ENCODE results near the gene ADGRB3. TPM values are rescaled to one million over a fixed set of nuclear protein-coding genes. Genes with fewer than 3 reads are reported as not detected.
"Not testable (repeated sequence)": the region's sequence is repeated elsewhere in the genome, so short reads cannot be mapped to it uniquely, and the experiment has no call there.

Gene ADGRB3
- total RNA-seq, 1 experiment from 2014 or later, result 7.7 TPM

GRCh38 chr6:68978411-68978810 lies 343.3 kb downstream of the ADGRB3 start:
- no peaks in the 10 kb centered on the region for H3K27me3 ChIP-seq (replicated peaks; ENCODE audit: insufficient read depth, low read depth, low read length, poor library complexity)
- DNase-seq (ENCODE audit: low spot score), result no peak
- H3K4me1 ChIP-seq (ENCODE audit: insufficient read depth, low read length, poor library complexity, severe bottlenecking), result peaks cover 9% of the 10 kb centered on the region
- no TSS peak for BruUV-seq (replicated peaks)
- H3K36me3 ChIP-seq (ENCODE audit: insufficient read depth, low read length, poor library complexity, severe bottlenecking), result no peaks in the 10 kb centered on the region
- TF ChIP-seq EZH2 (IDR thresholded peaks at IDR 0.05; ENCODE audit: borderline replicate concordance, low read depth, low read length, poor library complexity, severe bottlenecking) (no peak), CTCF (conservative IDR thresholded peaks at IDR 0.05; ENCODE audit: low read depth, low read length) (no peak)
- intact Hi-C loops (cut with micrococcal nuclease; ENCODE audit: unreplicated experiment), result loop anchor here (10.0 kb wide), 1 partner anchor 746 kb away; no protein-coding TSS in a partner anchor
- ChIA-PET CTCF (interaction anchor here (0.9 kb wide), 1 partner anchor 11 kb away, joined by 5 read pairs; no protein-coding TSS in a partner anchor), POLR2A (ENCODE audit: low non-redundant PET) (no interaction called here)
- H3K9me3 ChIP-seq (ENCODE audit: low read depth, low read length, poor library complexity, severe bottlenecking), result no peaks in the 10 kb centered on the region
- H3K27ac ChIP-seq (ENCODE audit: low read depth, low read length, poor library complexity, severe bottlenecking), result no peak overlapping the region
- H3K4me3 ChIP-seq (ENCODE audit: low read depth, low read length, poor library complexity, severe bottlenecking), result no peak overlapping the region

- intact Hi-C loops (cut with micrococcal nuclease; ENCODE audit: unreplicated experiment), result loop anchor here (10.0 kb wide), 1 partner anchor 503 kb away; no protein-coding TSS in a partner anchor
- H3K27me3 ChIP-seq (replicated peaks; ENCODE audit: insufficient read depth, low read depth, low read length, poor library complexity); CTCF ChIA-PET; BruUV-seq (replicated peaks); H3K4me1 ChIP-seq (ENCODE audit: insufficient read depth, low read length, poor library complexity, severe bottlenecking); H3K36me3 ChIP-seq (ENCODE audit: insufficient read depth, low read length, poor library complexity, severe bottlenecking); H3K27ac ChIP-seq (ENCODE audit: low read depth, low read length, poor library complexity, severe bottlenecking); POLR2A ChIA-PET (ENCODE audit: low non-redundant PET); DNase-seq (ENCODE audit: low spot score); H3K4me3 ChIP-seq (ENCODE audit: low read depth, low read length, poor library complexity, severe bottlenecking); H3K9me3 ChIP-seq (ENCODE audit: low read depth, low read length, poor library complexity, severe bottlenecking): not testable (repeated sequence)
Observed at GRCh38 chr6:68981668-68982067, 346.6 kb downstream of the ADGRB3 start.

- no peaks in the 10 kb centered on the region for H3K36me3 ChIP-seq (ENCODE audit: insufficient read depth, low read length, poor library complexity, severe bottlenecking)
- intact Hi-C loops (cut with micrococcal nuclease; ENCODE audit: unreplicated experiment), result loop anchor here (10.0 kb wide), 1 partner anchor 496 kb away; no protein-coding TSS in a partner anchor
- no peaks in the 10 kb centered on the region for H3K9me3 ChIP-seq (ENCODE audit: low read depth, low read length, poor library complexity, severe bottlenecking)
- ChIA-PET POLR2A (ENCODE audit: low non-redundant PET) (no interaction called here), CTCF (no interaction called here)
- TF ChIP-seq CTCF (conservative IDR thresholded peaks at IDR 0.05; ENCODE audit: low read depth, low read length), result no peak
- TF ChIP-seq EZH2 (IDR thresholded peaks at IDR 0.05; ENCODE audit: borderline replicate concordance, low read depth, low read length, poor library complexity, severe bottlenecking), result no peak
- no peak overlapping the region for H3K27ac ChIP-seq (ENCODE audit: low read depth, low read length, poor library complexity, severe bottlenecking)
- H3K27me3 ChIP-seq (replicated peaks; ENCODE audit: insufficient read depth, low read depth, low read length, poor library complexity), result no peaks in the 10 kb centered on the region
- no TSS peak for BruUV-seq (replicated peaks)
- no peaks in the 10 kb centered on the region for H3K4me1 ChIP-seq (ENCODE audit: insufficient read depth, low read length, poor library complexity, severe bottlenecking)
- no peak overlapping the region for H3K4me3 ChIP-seq (ENCODE audit: low read depth, low read length, poor library complexity, severe bottlenecking)
- DNase-seq (ENCODE audit: low spot score), result no peak
Observed at GRCh38 chr6:68988698-68989097, 353.6 kb downstream of the ADGRB3 start.

DNA sequence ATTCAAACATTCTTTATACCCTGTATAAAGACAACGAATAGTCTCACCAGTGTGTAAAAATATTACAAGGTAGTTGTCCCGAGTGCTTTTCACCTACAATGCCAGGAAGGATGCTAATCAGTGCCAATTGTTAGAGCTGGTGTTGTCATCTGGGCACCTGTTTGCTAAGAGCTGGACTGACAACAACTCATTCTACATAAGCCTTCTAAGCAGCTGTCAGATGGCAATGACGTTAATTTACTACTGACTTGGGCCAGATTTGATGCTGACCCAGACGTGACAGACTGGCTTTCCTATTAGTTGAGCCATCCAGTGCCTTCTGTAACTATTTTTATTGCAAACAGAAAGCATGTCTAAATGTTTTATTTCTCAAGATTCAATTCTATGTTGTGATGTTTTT lies 355.2 kb downstream of the ADGRB3 start:
- TF ChIP-seq EZH2 (IDR thresholded peaks at IDR 0.05; ENCODE audit: borderline replicate concordance, low read depth, low read length, poor library complexity, severe bottlenecking), result no peak
- no peak for TF ChIP-seq CTCF (conservative IDR thresholded peaks at IDR 0.05; ENCODE audit: low read depth, low read length)
- H3K4me3 ChIP-seq (ENCODE audit: low read depth, low read length, poor library complexity, severe bottlenecking), result no peak overlapping the region
- no peak for DNase-seq (ENCODE audit: low spot score)
- H3K36me3 ChIP-seq (ENCODE audit: insufficient read depth, low read length, poor library complexity, severe bottlenecking), result no peaks in the 10 kb centered on the region
- no TSS peak for BruUV-seq (replicated peaks)
- no peaks in the 10 kb centered on the region for H3K9me3 ChIP-seq (ENCODE audit: low read depth, low read length, poor library complexity, severe bottlenecking)
- POLR2A ChIA-PET (ENCODE audit: low non-redundant PET), result no interaction called here
- H3K4me1 ChIP-seq (ENCODE audit: insufficient read depth, low read length, poor library complexity, severe bottlenecking), result peaks cover 14% of the 10 kb centered on the region
- CTCF ChIA-PET, result no interaction called here
- H3K27ac ChIP-seq (ENCODE audit: low read depth, low read length, poor library complexity, severe bottlenecking), result no peak overlapping the region
- no peaks in the 10 kb centered on the region for H3K27me3 ChIP-seq (replicated peaks; ENCODE audit: insufficient read depth, low read depth, low read length, poor library complexity)
- intact Hi-C loops (cut with micrococcal nuclease; ENCODE audit: unreplicated experiment), result no loop called here

Data from A673 (cell line).